GM12872 (cell line): ENCODE data around the gene RNU7-1.

Experiments
- TF ChIP-seq, protein P1 (sequence below): IDR thresholded peaks from 3 replicates; pipeline ENCODE4 v1.5.1; 2011; ENCODE audit warnings: low read depth, mild to moderate bottlenecking, low read length, moderate library complexity; ENCODE audit not compliant: insufficient read depth

The RNU7-1 gene

DNA sequence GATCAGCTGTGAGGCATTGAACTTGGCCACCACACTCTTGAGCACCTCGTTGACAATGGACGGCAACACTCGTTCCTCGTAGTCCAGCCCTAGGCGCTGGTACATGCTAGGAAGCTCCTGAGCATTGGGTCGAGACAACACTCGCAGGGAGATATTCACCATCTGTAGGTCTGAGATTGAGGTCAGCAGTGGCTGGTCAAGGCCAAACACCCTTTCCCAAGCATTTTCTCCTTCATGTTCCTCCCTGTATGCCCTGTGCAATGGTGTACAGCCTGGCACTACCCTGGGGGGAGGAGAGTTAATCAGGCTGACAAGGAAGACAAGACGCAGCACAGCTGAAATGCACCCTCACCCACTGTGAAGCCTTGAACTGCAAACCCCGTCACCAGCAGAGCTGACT lies 24.8 kb downstream of the RNU7-1 start:
- TF ChIP-seq, protein P1, sequence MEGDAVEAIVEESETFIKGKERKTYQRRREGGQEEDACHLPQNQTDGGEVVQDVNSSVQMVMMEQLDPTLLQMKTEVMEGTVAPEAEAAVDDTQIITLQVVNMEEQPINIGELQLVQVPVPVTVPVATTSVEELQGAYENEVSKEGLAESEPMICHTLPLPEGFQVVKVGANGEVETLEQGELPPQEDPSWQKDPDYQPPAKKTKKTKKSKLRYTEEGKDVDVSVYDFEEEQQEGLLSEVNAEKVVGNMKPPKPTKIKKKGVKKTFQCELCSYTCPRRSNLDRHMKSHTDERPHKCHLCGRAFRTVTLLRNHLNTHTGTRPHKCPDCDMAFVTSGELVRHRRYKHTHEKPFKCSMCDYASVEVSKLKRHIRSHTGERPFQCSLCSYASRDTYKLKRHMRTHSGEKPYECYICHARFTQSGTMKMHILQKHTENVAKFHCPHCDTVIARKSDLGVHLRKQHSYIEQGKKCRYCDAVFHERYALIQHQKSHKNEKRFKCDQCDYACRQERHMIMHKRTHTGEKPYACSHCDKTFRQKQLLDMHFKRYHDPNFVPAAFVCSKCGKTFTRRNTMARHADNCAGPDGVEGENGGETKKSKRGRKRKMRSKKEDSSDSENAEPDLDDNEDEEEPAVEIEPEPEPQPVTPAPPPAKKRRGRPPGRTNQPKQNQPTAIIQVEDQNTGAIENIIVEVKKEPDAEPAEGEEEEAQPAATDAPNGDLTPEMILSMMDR: no peak

DNA sequence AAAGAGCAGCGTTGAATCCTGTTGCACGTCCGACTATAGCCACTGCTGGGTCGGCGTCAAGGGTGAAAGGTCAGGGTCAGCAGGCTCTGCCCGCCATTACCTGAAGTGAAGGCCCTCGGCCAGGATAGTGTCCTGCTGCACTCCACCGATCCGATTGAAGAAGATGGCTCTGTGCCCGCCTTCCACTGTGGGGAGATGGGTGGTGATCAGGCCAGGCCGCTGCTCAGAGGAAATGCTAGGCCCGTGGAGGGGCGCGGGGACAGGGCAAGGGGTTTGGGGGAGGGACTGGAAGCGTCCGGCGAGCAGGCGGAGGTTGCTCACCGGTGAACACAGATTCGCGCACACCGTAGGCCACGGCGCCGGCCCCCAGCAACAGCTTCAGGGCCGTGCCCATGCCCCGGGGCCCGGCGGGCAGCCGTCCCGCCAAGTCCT lies 26.5 kb downstream of the RNU7-1 start:
- TF ChIP-seq, protein P1: no peak

DNA sequence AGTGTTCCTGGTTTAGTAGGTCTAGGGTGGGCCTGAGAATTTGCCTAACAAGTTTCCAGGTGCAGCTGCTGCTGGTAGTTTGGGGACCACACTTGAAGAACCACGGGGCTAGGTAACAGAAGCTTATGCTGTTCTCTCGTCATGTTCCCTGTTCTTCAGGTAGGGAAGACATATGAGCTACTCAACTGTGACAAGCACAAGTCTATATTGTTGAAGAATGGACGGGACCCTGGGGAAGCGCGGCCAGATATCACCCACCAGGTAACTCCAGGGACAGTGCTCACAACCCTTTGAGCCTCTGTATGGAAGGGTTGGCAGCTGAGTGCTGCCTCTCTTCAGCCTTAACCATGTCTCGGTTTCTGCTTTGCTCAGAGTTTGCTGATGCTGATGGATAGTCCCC lies 30.6 kb downstream of the RNU7-1 start:
- TF ChIP-seq, protein P1: no peak

DNA sequence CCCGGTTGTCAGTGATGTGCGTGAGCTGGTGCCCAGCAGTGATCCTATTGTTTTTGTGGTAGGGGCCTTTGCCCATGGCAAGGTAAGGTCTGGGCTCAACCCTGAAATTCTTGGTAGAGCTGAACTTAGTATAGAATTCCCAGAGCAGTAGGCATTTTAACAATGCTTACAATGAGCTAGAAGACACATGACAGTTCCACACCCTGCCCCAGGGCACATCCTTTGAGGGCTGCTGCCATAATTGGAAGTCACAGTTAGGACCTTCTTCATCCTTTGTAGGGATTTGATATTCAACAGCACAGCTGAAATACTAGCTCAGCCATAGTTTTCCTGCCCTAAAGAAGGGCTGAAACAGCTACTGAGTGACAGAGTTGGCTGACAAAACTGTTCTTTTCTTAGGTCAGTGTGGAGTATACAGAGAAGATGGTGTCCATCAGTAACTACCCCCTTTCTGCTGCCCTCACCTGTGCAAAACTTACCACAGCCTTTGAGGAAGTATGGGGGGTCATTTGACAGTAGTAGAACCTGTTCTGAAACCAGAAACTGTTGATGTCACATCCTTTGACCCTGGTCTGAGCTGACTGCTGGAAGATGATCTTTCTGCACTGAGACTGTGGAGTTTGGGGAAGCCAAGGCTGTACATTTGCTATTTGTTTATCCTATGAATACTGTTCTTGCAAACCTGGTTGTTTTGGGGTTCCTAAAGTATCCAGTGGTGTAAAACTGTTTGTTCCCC lies 31.8 kb downstream of the RNU7-1 start:
- TF ChIP-seq, protein P1: no peak

DNA sequence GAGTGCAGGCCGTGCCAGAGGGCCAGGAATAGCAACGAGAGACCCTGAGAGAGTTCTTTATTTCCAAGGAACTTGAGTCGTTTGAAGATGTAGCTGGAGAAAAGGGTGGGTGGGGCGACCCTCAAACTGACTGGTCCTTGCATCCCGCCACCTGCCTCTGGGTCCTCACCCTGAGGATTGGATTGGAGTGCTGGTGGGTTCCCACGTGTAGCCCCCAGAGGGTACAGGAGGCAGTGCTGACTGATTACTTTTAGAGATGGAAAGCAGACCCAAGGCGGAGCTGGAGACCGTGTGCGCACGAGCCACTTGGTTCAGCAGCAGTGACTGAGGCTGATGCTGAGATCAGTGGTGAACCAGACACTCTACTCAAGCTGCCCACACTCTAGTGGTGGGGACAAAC lies 34.0 kb downstream of the RNU7-1 start:
- TF ChIP-seq, protein P1: no peak

DNA sequence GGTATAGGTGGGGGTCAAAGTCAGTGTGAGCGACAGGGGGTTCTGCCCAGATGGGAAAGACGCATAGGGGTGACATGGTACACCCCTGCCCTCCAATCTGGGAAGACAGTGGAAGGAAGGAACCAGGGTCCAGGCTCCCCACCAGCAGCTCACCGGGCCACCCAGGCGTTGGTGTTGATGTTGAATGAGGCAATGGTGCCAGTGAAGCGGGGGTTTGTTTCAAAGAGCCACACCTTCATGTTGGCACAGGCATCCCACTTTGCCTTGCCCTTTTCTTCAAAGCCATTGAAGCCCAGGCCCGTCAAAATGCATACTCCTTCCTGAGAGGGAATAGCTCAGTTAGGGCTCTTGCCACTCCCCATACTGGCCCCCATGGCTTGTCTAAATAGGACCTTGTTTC lies 34.6 kb downstream of the RNU7-1 start:
- TF ChIP-seq, protein P1: no peak

DNA sequence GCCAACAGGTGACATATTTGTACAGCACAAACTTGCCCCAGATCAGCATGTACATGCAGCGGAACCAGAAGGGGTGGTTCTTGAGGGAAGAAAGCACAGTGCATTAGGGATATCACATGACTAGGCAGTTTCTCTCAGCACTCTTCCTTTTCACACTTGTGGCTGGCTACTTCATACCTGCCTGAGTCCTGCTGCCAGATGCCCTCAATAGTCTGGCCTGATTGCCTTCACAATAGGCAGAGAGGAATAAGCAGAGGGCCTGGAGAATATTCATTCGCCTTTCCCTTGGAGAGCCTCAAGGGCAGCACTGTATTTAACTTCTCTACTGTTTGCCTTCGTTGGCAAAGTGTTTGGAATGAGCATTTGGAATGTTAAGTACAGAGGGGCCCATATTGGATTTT lies 35.0 kb downstream of the RNU7-1 start:
- TF ChIP-seq, protein P1: no peak
